Activated T-cell treated with anti-CD3 and anti-CD28 coated beads, Interleukin-2, amount 50 U/mL, for 1 hour (primary cell): Measurements from ENCODE around the gene FTO.

ENCODE experiments used
- DNase-seq: peaks from one replicate; pipeline ENCODE4 v3.0.0-alpha.2; 2020

The FTO gene

DNA sequence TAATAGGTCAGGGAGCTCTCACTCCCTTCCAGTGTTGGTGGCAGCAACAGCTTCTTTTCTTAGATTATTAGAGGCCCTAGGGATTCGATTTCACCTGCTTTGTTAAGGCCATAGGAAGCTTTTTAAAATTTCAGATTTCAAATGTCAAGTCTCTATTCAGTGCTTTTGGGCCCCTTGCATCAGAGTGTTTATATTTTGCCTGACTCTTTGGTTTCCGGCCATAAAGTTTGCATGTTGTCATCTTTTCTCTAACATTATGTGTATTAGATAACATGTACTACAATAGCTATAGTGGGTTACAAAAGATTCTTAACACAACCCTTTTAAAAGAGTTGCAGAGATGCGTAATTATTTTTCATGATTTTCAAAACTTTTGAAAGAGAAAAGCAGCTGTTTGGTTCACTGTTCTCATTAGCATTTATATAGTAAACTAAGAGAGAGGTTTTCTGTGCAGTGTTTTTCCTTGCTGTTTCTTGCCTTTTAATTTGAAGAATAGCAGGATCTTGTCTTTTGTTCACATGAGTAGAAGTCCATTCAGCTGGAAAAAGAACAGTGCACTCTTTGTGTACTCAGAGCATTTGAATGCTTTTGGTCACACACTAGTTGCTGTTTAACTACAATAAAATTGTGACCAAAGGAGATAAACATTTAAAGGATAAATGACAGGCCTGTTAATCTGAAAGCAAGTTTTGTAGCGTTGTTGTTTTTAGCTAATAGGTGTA is 52.5 kb downstream of the FTO start:
- no peak for DNase-seq

DNA sequence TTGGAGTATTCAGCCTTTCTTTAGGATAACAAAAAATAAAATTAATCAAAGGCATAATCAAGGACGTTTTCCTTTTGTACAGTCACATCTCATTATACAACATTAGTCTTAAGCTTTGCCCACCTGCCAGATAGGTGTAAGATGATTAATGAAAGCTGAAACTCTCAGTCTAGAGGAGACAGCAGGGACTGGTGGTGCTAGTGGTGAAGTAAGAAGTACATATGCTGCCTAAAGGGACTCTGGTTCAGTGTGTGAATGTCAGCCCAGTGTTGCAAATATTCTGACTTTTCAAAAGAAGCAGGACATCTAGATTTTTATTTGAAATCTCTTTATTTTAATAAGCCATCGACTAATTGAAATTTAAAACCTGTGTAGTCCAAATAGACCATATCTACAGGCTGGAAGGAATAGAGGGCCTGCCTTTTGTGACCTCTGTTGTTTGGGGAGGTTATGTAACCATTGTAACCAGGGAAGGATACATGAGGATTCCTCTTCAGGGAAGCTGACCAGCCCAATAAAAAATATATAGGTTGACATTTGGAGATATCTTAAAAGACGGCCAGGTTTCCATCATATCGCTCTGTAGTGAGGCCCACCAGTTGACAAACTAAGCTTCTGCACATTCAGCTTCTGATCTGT is 54.1 kb downstream of the FTO start:
- DNase-seq: no peak

DNA sequence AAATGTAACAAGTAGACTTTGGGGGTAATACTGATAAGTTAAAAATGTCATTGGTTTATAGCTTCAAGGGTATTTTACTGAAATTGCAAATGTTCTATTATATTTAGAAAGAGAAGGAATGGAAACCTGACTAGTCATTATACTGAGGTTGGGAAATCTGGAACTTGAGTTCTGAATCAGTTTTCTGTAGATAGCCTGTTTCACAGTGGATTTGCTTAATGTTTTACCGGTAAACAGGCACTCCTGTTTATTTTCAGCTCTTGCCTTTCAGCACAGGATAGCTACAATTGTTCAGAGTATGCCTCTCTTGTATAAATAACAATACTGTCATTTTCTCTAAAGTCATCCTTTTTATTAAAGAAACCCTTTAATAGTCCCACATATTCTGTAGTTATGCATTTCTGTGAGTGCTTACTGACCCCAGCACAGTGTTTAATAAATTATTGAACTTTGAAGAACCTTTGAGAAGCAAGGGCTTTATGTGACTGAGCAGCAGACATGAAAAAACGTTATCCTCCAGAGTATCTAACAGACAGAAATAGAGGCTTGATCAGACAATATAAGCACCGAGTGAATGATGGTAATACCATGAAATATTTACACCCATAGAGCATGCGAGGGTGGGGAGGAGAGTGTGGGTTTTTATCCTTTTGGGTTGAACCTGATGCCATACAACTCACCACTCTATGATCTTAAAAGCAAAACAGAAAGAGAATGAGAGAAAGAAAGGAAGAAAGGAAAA is 58.2 kb downstream of the FTO start:
- no peak for DNase-seq

DNA sequence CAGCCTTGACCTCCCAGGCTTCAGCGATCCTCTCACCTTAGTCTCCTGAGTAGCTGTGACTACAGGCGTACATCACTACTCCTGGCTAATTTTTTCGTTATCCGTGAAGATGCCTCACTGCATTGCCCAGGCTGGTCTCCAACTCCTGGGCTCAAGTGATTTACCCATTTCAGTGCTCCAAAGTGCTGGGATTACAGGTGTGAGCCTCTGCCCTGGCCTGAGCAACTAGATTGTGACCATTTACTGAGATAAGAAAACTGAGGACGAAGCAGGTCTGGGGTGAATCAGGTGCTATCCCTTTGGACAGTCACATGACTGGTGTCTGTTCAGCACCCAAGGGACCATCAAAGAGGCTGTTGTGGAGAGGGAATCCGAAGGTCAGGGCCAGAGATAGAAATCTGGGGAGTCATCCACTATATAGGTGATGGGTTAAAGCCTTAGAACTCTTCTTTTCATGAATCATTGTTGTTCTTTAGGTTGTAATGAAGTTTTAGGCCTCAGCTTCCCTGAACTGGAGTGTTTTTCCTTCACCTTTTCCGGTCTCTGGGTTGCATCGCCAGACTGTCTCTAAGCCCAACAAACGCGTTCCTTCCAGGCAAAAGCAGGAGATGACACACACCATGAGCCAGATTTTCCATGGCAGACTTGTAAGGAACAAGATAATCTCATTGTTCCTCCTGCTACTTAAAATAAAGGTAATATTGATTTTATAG is 62.5 kb downstream of the FTO start:
- no peak for DNase-seq

DNA sequence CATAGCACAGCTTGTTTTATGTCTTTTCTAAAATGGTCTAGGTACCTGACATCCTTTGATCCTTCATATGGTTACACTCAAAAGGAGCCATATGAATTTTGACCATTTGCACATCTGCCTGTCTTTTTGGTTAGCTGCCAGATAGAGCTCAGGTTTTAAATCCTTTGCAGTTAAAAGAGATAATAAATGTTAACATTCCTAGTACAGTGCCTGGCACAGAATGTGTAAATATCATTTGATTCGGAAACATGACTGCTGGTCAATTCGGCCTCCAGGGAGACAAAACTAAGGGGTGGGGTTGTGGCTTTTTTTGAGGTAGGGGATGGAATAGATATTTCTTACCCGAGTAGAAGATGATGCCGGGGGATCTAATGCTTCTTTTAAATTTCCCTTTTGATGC is 64.2 kb downstream of the FTO start:
- no peak for DNase-seq

DNA sequence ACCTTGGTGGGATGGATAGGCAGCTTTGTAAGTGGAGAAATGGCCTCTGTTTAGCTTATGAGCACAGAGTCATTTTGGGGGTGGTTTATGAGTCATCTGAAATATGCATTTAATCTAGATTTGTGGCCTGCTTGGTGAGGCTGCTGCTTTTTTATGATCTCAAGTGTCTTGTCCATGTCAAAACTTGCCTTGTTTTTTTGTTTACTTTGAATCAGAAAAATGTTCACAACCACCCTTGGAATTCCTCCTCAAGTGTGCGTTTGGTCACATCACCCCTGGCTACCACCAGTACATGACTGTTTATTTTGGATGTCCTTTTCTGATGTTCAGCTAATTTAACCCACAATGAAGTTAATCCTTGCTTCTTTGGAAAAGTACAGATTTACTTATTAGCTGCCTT is 64.6 kb downstream of the FTO start:
- no peak for DNase-seq

DNA sequence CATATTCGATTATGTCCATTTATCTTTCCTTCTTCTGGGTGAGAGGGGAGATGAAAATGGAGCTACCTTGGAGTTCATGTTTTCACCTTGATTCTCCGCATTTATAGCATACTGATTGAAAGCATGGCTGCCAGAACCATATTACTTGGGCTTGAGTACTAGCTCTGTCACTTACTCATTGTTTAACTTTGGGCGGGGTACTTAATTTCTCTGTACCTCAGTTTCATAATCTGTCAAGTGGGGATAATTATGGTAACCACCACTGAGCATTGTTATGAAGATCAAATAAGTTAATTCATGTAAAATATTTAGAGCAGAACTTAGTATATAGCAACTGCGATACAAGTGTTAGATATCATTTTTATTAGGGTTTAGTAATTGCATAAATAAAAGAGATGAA is 65.2 kb downstream of the FTO start:
- DNase-seq: no peak

DNA sequence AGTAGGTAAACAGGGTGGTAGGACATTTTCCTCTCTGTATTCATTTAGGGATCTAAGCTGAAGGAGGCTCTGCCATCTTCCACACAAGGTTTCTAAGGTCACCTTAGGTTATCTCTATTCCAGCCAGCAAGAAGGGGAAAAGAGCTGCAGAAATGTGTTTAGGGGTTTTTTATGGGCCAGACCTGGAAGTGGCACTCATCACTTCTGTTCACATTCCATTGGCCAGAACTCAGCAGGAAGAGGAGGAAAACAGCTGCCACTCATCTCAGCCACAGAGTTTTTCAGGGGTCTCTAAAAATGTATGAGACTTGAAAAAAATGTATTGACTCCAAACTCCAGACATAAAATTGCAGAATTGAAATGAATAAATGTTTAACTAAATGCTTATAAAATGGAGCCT is 65.8 kb downstream of the FTO start:
- no peak for DNase-seq

DNA sequence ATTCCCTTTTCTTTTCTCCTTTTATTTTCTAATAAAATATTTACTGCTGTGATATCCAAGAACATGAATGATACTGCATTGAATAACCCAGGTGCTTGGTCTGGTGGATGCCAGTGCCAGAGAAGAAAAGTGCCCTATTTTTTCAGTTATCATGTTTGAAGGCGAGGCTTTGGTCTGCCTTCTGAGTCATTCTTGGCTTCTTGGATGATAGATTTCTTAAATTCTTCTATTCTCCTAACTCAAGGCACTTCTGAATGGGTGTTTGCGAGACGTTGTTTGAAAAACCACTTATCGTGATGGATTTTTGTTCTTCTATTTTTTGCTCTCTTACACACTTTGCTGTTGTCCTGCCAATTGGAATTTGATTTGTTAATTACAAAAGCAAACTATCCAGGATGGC is 66.7 kb downstream of the FTO start:
- no peak for DNase-seq

DNA sequence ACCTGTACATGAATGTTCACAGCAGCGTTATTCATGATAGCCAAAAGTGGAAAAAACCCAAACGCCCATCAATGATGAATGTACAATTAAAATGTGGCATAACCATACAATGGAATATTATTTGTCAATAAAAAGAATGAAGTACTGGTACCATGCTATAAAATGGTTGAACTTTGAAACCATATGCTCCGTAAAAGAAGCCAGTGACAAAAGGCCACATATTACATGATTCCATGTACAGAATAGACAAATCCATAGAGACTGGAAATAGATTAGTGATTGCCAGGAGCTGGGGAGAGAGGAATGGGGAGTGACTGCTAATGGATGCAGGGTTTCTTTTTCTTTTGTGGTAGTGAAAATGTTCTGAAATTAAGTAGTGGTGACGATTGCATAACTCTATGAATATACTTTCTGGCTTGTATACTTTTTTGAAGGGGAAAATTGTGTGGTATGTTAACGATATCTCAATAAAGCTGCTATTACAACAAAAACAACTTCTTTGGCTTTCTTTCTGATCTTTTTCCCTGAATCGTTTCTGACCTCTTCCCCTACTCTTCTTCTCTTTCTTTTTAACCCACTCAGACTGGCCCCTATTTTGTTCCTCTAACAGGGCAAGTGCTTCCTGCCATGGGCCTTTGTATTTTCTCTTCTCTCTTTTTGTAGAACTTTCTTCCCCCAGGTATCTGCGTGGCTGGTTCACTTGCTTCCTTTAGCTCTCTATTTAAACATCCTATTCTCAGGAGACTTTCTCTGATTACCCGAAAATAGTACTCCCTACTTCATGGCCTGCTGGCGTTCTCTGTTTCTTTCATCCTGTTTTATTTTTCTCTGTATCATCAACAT is 67.9 kb downstream of the FTO start:
- DNase-seq: no peak

DNA sequence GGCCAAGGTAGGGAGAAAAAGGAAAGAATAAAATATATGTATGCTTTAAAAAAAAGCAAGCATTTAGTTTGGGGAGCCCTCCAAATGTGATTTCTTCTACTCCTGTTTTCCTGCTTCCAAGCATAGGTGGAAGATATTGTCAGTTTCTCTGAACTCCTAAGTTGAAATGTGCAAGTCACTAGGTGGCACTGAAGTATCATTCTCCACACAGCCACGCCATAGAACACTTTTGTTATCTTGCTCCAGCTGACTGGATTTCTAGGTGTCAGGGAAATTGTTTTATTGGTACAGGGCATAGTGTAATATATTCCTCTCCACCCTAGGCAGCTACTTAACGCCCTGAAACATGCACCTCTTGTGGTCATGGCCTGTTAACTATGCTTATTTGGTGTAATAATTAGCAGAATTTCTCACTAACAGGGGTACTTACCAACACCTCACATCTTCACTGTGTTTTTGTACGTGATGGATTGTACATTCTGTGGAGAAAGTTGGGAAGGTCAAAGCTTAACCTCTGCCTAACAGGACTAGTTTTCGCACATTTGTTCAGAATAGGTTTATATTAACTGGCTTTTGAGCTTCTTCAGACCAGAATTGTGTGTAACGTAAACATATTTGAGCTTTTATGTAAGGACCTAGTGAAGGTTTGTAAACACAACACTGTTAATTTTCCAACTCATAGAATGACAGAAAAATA is 69.3 kb downstream of the FTO start:
- DNase-seq: no peak

DNA sequence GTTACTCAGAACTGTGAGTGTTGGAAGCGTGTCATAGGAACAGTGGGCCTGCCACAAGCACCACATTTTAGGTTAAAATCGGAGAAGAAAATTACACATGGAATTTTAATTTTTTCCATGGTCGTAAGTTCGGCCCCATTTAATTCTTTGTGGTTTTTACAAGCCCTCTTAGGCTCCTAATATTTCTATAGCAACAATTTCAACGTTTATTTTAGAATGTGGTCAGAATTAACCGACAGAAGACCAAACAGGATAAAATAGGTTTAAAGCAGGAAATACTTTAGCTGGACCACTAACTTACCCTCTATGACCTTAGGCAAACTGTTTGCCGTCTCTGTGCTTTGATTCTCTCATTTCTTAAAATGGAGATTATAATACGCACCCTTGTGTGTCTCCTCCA is 69.9 kb downstream of the FTO start:
- DNase-seq: no peak

DNA sequence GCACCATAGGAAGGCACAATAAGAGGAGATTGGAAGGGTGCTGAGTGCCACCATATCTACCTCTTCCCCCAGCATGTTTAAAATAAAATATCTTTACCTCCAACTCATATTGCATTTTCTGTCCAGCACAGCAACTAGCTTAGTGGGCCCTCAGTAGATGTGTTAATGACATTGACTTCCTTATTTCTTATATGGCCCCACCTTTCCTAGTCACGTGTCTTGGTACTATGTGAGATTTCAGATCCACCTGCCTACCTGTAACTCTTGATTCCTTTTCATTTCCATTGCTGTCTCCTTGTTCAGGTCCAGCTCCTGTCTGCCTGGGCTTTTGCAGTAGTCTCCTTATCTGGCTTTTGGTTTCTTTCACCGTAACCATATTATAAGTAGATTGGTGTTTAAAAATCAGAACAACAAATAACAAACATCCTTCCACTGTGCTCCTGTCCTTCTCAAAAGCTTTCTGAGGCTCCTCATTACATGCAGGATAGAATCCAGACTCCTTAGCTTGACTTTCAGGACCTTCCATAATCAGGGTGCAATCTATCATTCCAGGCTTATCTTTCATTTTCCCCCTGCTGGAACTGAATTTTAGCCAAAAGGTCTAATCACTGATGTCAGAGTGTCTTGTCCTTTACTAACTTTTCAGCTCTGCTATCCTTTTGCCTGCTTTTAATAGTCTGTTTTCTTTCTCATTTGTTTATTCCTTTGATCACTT is 71.3 kb downstream of the FTO start:
- no peak for DNase-seq

DNA sequence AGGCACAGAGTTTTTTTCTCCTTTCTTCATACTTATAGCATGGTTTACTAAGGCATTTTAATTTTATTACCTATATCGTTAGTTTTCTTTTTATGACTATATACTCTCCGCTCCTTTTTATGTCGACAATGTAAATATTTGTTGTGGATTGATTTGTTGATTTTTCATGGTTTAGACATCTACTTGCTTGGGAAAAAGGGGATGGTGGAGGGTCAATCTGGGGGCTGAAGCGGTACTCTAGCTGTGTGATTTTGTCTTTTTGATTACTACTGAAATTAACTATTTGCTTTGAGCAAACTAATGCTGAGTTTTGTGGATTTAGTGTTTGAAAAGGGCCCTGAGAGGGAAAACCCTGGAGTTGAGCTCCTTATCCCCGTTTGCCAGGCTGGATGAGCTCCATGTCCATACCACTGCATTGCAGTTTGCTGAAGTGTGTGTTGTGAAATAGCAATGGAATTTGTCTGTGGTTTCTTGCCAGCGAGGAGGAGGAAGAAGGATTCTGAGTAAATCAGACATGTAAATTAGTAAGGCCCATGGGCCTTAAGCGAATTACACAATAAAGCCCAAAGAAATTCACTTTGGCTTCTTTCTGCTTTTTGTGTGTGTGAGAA is 72.0 kb downstream of the FTO start:
- DNase-seq: no peak

DNA sequence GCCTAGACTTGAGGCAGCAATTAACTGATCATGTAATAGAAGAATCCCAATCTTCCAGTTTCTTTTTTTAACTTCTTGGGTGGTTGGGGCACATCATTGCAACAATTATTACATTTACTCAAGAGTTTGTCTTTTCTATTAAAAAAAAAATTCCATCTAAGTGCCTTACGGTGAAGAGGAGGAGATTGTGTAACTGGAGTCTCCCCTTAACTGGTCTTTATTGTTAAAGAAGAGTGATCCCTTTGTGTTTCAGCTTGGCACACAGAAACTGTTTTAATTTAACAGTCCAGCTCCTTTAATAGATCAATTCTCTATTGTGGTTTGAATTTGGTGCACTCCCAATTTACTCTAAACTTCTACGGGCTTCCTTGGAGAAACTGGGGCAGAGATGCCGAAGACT is 75.2 kb downstream of the FTO start:
- no peak for DNase-seq

DNA sequence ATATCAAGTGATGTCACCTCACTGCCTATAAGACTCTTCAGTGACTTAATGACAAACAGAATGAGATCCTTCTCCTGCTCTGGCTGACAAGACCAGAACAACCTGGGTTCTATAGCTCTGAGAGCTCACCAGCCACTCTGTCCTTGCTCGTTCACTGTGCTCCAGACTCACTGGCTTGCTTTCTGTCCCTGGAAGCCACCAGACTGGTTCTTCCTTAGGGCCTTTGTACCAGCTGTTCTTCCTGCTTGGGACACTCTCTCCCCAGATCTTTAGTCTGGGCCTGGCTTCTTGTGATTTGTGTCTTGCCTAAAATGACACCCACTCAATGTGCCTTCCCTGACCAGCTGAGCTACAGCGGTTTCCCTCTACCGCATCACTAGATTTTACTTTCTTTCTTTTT is 76.1 kb downstream of the FTO start:
- DNase-seq: no peak

DNA sequence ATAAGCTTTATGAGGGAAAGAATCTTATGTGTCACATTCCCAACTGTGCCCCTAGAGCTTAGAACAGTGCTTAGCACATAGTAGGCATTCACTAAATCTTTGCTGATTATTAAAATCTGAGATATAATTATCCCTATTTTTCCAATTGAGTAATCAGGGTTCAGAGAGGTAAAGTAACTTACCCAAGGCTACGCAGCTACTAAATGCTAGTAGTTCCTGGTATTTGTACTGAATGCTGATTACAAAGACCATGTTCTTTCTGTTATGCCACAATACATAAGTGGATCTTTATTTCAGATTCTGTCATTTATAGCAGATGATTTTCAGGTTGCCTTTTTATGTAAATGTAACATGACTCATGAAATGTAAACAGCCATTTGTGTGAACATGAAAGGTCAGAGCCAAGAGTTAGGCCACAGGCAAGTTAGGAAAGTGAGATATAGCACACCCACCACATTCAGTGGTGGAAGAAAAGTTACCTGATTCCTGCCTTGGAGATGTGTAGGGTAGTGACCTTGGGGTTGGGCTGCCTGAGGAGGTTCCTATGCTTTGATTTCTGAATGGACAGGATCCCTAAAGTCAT is 77.2 kb downstream of the FTO start:
- no peak for DNase-seq

DNA sequence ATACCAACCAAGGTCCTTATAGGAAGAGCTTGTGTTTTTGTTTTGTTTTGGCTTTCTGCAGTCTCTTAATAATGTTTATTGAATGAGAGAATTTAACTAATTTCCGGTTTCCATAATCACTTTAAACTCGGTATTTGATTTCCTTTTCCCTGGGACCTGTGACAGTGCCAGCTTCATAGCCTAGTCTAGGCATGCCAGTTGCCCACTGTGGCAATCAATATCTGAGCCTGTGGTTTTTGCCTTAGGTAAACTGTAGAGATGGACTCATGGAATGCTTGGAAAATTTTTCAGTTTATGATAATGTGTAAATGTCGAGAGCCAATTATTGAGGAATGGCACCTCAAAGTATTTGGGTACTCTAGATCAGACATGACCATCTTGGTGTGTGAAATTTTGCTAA is 78.2 kb downstream of the FTO start:
- DNase-seq: no peak

DNA sequence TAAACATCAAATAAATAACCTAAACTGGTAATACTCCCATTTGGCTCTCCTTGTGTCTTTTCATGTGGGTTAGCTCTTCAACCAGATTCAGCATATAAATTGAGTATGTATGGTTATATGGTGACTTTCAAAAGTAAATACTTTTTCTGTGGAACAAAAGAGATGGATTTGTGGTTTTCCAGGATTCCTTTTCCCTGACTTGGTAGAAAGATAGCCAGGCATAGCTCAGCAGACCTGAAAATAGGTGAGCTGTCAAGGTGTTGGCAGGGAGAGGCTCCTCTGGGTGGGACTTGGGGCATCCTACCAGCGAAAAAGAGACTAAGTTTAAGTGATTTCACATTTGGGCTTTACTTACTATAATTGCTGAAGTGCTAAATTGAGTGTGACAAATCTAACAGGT is 80.3 kb downstream of the FTO start:
- DNase-seq: no peak

DNA sequence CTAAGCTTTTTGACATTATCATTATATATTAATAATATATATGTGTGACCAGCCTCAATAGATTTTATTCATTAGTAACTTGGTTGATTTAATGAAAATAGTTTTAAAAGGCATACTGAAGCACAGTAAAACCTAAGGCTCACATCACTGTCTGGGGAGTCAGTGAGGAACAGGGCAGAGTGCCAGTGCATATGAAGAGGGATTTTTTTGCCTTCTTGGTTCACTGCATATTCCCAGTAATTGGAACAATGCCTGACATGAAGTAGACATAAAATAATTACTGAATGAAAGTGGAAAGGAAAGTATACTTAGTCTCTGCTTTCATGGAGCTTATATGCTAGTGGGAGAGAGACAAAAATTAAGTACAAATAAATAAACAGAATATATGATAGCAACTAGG is 81.1 kb downstream of the FTO start:
- DNase-seq: no peak

DNA sequence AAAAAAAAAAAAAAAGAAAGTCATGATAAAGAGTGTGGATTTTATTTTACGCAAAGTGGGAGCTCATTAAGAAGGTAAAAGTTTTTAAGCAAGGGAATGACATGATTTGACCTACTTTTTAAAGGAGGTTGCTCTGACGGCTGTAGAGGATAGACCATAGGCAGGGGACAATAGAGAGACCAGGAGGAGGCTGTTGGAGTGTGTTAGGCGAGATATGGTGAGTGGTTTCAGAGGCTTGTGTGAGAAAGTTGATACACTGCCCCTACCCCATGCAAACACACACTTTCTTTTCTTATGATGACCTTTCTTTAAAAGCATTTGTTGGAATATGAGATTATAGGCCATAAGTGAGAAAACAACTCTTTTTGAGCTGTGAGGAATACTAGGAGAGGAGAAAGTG is 82.0 kb downstream of the FTO start:
- no peak for DNase-seq
